ENCODE results near the gene CLEC2B.
A peak's percentile ranks its signal among the peaks of the same experiment; 100 is the strongest.
"Not testable (repeated sequence)": the region's sequence is repeated elsewhere in the genome, so short reads cannot be mapped to it uniquely, and the experiment has no call there.

CLEC2B gene

DNA sequence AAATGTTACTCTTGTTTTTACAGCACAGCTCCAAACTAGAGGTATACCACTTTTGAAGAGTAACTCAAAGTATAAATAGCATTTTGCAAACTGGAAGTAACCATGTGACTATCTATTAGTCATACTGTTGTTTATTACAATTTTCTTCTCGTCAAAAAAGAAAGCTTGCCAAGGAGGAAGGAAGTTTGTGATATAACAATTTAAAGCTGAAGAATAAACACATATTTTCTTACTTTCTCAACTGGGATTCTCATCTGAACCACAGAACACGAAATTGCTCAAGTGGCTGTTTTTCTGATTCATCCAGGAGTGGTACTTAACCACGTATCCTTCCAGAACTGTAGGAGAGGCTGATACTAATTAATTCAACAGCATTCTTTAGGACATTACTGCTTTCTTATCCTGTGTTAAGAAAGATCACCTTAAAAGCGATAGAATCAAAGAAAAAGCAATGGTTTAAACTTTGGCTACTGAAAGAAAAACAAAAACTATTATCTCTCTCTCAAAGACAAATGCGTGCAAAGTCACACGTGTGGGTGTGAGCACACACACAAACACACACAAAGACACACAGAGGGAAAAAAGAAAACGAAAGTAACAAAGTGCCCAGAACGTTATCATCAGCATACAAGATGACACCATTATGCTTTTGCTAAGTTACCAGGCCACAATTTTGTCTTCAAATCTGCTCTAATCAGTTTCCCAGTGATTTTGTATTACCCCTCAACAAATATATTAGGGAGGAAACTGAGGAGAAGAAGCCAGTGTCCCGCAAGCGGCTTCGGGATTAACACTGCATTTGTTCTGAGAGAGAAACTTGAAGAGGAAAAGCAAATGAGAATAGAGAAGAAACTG lies at the start of gene CLEC2B:
Gene CLEC2B (minus strand): TSS at position 48 of the 855 bp plus-strand sequence.
- DNase-seq, result peak; percentile 92

DNA sequence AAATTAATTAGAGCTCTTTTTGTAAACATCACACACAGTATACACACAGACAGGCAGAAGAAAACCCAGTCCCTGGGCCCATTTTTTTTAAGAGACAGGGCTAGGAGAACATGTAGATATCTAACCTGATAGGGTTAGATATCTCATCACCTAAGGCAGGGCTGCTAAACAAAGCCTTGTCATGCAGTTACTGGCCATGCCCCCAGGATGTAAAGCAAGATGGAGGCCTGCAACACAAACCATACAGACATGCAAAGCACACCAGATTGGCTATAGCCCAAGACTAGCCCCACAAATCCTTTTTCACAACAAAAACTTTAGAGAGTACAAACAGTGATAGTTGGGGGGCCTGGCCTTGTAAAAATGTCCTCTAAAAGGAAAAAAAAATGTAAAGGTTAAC lies 42.6 kb upstream of the CLEC2B start:
- no peak for DNase-seq

DNA sequence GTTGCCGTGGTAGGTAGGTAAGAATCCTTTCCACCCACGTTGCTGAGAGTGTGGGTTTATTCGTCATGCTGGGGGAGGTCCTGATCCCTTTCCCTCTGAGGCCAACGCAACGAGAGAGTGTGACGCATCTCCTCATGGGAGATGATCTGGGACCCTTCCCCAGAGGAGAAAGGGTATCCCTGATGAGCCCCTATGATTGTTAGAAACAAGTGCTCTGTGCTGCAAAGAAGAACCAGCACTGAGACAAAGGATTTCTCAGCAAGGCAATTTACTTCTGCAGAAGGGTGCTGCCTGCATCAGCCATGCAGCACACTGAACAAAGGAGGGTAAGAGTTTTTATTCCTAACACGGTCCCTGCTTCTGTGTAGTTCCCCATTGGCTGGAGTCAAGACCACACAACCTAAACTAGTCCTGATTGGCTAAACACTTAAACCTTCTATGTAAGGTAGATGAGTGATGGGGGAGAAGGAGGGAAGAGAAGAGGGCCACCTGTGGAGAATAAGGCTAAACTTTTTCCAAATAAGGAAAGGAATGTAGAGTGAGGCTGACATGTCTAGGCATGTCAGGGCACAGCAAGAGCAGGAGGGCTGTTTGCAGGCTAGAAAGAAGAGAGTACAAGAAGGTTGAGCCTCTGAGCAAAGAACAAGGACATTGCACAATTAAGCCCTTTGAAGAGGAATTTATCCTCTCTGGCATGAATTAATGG lies 41.7 kb upstream of the CLEC2B start:
- DNase-seq, result peak; percentile 29

DNA sequence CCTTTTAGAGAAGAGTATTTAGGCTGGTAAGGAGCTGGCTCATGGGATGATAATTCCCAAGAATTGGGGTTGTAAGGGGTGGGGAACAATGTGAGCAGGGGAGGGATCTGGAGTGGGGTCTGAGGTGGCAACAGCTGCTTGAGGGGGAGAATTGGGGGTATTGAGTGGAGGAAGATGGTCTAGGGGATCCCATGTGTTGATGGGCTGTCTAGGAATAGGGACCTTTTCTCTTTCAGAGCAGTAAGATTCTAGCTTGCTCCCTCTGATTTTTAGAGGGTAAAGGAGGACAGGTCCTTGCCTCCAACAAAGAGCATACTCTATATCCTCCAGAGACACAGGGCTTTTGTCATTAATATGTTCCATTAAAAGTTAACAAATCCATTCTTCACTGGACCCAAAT lies 40.6 kb upstream of the CLEC2B start:
- no peak for DNase-seq

DNA sequence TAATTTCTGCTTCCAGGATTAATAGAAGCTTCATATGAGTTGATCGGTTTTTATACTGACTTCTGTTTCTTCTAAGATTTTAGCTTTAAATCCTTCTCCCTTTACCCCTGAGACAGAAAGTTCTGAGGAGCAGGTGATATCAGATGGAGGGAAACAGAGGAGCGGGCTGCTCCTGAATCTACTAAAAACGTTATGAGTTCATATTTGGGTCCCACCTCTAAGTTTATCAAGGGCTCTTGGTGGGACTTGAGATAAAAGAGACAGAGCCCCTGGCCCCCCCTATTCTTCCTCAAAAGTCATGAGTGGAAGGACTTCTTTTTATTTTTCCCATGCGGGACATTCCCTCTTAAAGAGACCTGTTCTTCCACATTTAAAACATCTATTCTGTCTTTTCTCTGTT lies 39.2 kb upstream of the CLEC2B start:
- no peak for DNase-seq

DNA sequence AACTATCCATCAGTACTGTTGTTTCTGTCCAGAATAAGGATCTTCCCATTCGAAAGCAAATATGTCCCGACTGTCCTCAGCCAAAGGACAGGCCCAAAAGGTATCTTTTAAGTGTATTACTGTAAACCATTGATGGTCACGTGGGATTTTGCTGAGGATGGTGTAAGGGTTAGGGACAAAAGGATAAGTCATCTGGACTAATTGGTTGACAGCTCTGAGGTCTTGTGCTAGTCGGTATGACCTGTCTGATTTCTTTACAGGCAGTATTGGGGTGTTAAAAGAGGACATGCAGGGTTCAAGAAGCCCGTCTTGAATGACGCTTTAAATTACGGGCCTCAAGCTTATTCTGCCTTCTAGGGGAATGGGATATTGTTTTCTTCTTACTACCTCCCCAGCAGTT lies 38.6 kb upstream of the CLEC2B start:
- DNase-seq, result no peak

DNA sequence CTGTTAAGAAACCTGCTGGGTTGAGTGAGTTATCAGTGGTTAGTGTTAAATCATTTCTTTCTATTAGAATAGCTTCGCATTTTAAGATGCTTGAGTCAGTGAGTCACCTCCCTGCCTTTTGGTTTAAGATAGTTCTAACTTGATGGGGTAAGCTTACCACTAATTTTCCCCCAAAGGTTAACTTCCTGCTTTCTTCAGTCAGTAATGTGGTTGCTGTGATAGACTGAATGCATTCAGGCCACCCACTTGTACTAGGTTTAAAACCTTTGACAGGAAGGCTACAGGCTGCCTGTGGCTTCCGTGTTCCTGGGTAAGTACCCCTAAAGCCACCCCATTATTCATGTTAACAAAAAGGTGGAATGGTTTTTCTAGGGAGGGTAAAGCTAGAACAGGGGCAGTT lies 37.7 kb upstream of the CLEC2B start:
- DNase-seq, result peak; percentile 28

DNA sequence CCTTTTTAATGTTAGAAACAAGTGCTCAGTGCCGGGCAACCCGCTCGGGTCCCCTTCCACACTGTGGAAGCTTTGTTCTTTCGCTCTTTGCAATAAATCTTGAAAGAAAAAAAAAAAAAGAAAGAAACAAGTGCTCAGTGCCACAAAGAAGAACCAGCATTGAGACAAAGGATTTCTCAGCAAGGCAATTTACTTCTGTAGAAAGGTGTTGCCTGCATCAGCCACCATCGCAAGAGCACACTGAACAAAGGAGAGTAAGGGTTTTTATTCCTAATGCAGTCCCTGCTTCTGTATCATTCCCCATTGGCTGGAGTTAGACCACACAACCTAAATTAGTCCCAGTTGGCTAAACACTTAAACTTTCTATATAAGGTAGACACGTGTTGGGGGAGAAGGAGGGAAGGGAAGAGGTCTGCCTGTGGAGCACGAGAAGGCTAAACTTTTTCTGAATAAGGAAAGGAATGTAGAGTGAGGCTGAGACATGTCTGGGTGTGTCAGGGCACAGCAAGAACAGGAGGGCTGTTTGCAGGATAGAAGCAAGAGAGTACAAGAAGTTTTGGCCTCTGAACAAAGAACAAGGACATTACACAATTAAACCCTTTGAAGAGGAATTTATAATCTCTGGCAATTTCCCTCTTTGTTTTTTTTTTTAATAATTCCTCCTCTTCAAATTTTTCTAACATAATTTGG lies 33.5 kb upstream of the CLEC2B start:
- peak; percentile 12 for DNase-seq

DNA sequence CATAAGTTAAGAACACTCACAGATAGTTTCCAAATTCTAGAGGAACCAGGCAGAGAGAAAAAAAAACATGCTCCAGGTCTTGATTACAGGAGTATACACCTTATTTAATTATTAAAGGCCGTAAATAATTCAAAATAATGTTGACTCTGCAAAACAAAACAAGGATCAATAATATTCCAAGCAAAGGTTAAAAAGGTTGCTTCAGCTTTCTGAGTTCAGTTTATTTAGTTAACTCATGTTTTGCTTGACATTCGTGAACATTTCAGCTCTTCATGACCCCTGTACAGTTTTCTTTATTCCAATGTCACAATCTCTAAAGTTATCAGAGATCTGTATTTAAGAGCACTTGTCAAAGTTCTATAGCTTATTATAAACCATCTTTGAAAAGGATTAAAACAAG lies 31.8 kb upstream of the CLEC2B start:
- DNase-seq, result no peak

DNA sequence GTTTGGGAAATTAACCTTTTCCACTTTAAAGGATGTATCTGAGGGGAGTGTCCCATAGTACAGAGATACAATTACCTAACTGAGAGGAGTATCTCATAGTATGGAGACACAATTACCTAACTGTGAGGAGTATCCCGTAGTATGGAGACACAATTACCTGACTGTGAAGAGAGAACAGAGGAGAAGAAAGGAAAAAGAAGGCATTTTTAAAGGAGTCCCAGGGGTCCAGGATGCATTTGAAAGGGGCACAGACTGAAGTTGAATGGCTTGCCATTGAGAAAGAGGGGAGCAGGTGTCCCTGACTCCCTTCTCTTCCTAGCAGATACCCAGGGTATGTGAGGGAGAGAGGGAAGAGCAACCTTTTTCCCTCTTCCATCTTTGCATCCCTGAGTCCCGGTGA lies 30.1 kb upstream of the CLEC2B start:
- no peak for DNase-seq

DNA sequence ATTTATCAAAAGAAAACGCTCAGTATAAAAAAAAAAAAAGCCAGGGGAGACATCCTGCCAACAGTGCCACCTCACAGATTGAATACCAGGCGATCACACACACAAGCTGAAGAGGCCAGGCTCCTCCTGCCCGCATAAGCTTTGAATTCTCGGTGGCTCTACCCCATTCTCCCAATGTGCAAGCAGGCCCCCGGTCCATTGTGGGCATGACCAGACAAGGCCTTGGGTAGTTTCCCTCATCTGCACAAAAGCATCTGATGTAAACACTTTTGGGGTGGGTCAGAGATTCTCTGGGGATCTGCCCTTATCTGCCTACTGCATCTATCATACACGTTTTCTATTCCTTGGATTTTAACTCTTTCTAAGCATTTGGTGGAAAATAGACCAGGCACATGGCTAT lies 28.4 kb upstream of the CLEC2B start:
- DNase-seq, result no peak

DNA sequence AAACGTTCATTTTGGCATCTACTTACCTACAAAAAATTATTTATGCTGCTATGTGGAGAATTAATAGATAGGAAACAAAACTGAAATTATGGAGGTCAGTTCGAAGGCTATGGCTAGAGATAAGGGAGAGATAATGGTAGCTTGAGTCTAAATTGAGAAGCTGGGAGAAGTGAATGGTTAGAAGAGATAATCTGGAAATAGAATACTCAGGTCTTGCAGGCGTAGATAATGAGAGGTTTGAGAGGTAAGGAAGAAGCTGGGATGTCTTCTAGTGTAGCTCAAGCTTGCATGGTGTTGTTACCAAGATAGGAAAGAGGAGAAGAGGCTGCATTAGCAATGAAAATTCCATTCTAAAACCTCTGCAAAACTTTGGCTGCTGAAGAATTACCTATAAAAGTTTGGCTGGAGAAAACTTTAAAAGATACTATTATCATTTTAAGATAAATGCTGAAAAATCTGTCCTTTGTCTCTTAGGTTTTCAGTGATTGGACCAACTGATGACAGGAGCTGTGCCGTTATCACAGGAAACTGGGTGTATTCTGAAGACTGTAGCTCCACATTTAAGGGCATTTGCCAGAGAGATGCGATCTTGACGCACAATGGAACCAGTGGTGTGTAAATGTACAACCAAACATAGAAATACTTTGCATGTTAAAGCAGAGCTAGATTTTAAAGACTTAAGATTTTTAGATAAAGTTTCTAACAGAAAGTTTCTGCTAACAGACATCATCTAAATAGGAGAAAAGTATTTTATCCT lies 26.2 kb upstream of the CLEC2B start:
- DNase-seq, result peak; percentile 74

DNA sequence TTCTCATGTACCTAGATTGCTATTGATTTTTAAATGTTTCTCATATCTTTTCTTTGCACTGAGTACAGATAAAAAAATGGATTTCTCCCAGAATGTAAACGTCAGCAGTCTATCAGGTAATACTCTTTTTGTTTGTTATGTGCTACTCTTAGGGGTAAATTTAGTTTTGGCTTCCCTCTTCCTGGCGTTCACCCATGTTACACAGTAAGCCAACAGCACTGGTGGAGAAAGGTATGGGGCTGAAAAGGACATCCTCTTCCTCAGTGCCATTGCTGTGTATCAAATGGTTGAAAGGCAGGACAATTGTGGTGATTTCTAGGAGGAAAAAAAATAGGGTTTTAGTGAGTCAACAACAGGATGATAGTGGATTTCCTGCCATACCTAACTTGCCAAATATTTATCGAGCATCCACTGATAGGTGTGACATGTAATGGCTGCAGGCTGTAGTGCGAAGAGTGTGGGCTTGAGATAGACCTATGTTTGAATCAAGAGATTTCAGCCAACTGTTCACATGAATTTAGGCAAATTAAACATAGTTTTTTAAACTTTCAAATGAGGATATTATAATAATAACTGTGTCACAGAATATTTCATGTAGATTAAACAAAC lies 19.6 kb upstream of the CLEC2B start:
- DNase-seq, result no peak

DNA sequence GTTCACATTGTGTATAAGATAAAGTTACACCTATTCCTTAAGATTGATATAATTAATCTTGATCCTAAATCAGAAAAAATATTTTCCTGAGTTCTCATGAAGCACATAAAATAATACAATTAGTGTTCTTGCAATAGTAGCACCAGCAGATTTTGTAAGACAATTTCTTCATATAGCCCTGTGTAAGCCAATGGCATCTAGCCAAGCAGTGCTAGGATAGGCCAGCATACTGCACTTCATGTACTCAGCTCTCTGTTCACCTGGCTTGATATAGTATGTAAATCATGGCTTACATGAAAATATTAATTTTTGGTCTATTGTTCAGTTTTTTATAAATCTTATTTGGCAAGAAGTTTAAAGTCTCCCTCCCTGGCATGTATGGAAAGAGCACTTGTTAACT lies 14.0 kb upstream of the CLEC2B start:
- no peak for DNase-seq

DNA sequence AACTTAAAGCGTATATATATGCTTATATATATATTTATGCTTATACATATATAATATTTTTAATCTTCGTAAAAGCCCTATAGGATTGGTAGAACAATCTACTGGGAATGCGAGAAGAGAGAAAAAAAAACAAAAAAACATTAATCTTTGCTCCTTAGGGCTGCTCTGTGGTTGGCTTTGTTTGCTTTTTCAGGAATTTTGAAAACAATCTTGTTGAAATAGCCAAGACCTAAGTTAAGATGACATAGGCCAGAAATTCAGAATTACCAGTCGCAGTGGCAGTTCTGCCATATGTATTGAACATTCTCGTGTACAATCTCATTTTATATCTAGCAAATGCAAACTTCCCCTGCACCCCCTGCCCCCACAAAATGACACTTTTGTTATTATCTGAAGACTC lies 12.8 kb upstream of the CLEC2B start:
- DNase-seq, result no peak

DNA sequence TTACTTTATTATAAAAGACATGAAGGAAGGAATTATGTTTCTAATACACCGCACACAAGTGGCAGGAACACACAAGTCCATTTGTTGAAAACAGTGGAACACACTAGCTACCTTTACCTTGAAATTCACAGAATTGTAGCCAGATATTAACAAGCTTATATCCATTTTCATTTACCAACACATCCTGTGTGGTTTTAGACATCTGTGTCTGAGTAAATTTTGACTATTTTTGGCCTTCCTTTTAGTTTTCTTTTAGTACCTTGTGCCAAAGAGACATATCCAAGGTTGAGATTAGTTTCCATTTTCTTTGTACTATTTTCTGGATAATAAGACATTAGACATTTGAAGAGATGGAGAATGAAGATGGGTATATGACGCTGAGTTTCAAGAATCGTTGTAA lies 12.1 kb upstream of the CLEC2B start, which contains the start of gene KLRF2:
Gene KLRF2 (plus strand): TSS at position 244 of the 400 bp plus-strand sequence. CDS start 107 bp downstream, at position 351.
- DNase-seq, result no peak

DNA sequence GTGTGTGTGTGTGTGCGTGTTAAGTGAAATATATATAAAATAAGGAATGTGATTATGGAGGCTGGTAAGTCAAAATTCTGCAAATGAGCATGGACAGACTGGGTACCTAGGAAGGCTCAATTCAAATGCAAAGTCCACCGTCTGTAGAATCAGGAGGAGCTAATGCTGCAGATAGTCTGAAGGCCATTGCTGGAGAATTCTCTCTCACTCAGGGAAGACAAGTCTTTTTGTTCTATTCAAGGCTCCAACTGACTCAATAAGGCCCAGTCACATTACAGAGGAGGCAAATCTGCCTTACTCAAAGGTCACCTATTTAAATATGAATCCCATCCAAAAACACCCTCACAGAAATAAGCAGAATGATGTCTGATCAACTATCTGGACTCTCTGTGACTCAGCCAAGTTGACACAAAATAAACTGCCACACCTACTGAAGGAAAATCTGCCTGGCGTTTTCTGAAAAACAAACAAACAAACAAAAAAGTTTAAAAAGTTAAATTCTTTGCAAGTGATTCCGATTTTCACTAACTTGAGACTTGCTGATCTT lies 11.5 kb upstream of the CLEC2B start:
- DNase-seq, result no peak

DNA sequence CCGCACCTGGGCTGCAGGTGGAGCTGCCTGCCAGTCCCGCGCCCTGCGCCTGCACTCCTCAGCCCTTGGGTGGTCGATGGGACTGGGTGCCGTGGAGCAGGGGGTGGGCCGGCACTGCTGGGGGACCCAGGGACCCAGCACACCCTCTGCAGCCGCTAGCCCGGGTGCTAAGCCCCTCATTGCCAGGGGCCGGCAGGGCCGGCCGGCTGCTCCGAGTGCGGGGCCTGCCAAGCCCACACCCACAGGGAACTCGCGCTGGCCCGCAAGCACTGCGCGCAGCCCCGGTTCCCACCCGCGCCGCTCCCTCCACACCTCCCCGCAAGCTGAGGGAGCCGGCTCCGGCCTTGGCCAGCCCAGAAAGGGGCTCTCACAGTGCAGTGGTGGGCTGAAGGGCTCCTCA lies 7.0 kb upstream of the CLEC2B start:
- DNase-seq, result not testable (repeated sequence)

DNA sequence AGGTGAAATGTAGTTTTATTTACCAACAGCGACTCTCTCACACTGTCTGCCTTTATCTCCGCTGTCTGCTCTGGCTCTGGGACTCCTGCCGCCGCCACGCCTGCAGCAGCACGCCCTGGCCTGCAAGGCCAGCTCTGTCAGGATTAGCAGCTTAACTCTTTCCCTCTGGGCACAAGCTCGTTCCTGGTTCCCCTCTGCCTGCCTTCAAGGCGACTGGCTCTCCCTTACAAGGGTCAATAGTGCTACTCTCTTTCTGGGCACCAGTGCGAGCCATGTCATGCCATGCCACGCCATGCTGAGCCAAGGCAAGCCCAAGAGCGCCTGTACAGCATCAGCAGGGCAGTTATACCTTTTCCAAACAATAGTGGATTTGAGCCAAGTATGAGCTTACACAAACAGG lies 3.6 kb upstream of the CLEC2B start:
- no peak for DNase-seq

DNA sequence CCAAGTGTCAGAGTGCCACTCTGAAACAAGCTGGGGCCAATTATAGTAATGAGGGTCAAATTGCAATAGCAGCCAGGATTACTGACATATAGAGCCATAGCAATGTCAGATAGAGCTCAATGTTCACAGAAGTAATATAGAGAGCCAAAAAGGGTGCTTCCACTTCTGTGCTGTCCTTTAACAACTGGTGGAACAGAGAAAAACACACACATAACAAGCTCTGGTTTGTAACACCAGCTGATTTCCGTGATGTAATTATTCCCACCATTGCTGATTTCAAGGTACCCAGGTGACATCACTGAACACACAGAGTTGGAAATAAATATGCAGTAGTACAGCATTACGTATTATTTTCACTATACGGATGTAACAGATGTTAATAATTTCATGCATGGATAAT lies 3.0 kb upstream of the CLEC2B start:
- no peak for DNase-seq

DNA sequence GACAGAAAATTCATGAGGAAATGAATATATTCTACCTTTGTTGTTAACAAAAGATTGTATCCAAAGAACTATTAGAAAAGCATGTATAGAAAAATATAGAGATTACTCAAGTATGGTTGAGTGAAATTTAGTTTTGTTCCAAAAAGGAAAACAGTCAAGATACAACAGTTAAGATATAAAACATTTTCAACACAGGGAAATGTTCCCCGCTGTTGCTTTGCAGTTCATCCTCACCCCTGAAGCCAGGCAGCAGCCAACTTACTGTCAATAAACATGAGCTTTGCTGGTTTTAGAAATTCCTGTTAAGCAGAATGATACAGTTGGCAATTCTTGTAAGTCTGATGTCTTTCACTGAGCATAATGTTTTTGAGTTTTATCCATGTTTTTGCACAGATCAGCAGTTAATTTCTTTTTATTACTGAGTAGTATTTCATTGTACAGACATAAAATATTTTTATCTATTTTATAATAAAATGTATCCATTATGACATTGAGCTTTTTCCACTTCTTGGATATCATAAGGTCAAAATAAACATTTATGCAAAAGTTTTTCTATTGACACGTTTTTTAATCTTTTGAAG lies 1.2 kb upstream of the CLEC2B start:
- peak; percentile 34 for DNase-seq

DNA sequence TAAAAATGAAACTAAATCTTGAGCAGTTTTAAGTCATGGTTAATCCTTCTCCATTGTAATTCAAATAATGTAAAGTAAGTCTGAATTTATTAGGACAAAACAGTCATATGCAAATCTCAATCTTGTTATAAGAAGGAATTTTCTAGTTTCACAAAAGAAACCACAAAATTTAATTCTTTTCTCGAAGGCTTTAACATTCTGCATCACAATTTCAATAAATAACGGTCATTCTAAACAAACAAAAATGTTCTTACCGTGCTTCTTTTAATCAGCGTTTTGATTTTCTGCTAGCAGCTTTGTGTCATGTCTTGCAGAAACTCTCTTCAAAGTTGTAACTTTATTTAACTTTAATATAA lies 225 bp downstream of the CLEC2B start:
- DNase-seq, result no peak
